ENCODE results near the gene CYB5RL.

DNA sequence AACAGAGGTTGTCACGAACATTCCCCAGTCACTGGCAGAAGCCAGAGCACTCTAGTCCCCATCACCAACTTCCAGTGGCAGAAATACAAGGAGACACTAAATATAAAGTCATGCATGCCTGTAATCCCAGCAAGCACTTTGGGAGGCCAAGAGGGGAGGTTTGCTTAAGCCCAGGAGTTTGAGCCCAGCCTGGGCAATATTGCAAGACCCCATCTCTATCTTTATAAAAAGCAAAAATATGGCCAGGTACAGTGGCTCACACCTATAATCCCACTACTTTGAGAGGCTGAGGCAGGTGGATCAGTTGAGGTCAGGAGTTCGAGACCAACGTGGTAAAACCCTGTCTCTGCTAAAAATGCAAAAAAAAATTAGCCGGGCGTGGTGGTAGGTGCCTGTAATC lies 6.4 kb downstream of the CYB5RL start:
- TF ChIP-seq NR2C2 (CRISPR knock-in tag; IDR thresholded peaks at IDR 0.05), result no peak
- TF ChIP-seq, protein P1, sequence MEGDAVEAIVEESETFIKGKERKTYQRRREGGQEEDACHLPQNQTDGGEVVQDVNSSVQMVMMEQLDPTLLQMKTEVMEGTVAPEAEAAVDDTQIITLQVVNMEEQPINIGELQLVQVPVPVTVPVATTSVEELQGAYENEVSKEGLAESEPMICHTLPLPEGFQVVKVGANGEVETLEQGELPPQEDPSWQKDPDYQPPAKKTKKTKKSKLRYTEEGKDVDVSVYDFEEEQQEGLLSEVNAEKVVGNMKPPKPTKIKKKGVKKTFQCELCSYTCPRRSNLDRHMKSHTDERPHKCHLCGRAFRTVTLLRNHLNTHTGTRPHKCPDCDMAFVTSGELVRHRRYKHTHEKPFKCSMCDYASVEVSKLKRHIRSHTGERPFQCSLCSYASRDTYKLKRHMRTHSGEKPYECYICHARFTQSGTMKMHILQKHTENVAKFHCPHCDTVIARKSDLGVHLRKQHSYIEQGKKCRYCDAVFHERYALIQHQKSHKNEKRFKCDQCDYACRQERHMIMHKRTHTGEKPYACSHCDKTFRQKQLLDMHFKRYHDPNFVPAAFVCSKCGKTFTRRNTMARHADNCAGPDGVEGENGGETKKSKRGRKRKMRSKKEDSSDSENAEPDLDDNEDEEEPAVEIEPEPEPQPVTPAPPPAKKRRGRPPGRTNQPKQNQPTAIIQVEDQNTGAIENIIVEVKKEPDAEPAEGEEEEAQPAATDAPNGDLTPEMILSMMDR (IDR thresholded peaks at IDR 0.05), result no peak
- TF ChIP-seq ZNF232 (CRISPR knock-in tag; IDR thresholded peaks at IDR 0.05), result no peak
- no peak for TF ChIP-seq MXD4 (CRISPR knock-in tag; IDR thresholded peaks at IDR 0.05; ENCODE audit: borderline replicate concordance)
- no peak for TF ChIP-seq SMAD3 (CRISPR knock-in tag; IDR thresholded peaks at IDR 0.05; ENCODE audit: borderline replicate concordance)
- TF ChIP-seq, protein P2, sequence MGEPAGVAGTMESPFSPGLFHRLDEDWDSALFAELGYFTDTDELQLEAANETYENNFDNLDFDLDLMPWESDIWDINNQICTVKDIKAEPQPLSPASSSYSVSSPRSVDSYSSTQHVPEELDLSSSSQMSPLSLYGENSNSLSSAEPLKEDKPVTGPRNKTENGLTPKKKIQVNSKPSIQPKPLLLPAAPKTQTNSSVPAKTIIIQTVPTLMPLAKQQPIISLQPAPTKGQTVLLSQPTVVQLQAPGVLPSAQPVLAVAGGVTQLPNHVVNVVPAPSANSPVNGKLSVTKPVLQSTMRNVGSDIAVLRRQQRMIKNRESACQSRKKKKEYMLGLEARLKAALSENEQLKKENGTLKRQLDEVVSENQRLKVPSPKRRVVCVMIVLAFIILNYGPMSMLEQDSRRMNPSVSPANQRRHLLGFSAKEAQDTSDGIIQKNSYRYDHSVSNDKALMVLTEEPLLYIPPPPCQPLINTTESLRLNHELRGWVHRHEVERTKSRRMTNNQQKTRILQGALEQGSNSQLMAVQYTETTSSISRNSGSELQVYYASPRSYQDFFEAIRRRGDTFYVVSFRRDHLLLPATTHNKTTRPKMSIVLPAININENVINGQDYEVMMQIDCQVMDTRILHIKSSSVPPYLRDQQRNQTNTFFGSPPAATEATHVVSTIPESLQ (CRISPR knock-in tag; IDR thresholded peaks at IDR 0.05), result no peak
- no peak for TF ChIP-seq FOXJ3 (CRISPR knock-in tag; IDR thresholded peaks at IDR 0.05; ENCODE audit: borderline replicate concordance)
- TF ChIP-seq, protein P3, sequence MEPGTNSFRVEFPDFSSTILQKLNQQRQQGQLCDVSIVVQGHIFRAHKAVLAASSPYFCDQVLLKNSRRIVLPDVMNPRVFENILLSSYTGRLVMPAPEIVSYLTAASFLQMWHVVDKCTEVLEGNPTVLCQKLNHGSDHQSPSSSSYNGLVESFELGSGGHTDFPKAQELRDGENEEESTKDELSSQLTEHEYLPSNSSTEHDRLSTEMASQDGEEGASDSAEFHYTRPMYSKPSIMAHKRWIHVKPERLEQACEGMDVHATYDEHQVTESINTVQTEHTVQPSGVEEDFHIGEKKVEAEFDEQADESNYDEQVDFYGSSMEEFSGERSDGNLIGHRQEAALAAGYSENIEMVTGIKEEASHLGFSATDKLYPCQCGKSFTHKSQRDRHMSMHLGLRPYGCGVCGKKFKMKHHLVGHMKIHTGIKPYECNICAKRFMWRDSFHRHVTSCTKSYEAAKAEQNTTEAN (CRISPR knock-in tag; IDR thresholded peaks at IDR 0.05), result no peak
- TF ChIP-seq ZNF423 (CRISPR knock-in tag; IDR thresholded peaks at IDR 0.05), result no peak
- TF ChIP-seq, protein P4, sequence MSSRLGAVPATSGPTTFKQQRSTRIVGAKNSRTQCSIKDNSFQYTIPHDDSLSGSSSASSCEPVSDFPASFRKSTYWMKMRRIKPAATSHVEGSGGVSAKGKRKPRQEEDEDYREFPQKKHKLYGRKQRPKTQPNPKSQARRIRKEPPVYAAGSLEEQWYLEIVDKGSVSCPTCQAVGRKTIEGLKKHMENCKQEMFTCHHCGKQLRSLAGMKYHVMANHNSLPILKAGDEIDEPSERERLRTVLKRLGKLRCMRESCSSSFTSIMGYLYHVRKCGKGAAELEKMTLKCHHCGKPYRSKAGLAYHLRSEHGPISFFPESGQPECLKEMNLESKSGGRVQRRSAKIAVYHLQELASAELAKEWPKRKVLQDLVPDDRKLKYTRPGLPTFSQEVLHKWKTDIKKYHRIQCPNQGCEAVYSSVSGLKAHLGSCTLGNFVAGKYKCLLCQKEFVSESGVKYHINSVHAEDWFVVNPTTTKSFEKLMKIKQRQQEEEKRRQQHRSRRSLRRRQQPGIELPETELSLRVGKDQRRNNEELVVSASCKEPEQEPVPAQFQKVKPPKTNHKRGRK (CRISPR knock-in tag; IDR thresholded peaks at IDR 0.05; ENCODE audit: borderline replicate concordance), result no peak
- no peak for TF ChIP-seq SP1 (CRISPR knock-in tag; conservative IDR thresholded peaks at IDR 0.05)
- TF ChIP-seq, protein P5, sequence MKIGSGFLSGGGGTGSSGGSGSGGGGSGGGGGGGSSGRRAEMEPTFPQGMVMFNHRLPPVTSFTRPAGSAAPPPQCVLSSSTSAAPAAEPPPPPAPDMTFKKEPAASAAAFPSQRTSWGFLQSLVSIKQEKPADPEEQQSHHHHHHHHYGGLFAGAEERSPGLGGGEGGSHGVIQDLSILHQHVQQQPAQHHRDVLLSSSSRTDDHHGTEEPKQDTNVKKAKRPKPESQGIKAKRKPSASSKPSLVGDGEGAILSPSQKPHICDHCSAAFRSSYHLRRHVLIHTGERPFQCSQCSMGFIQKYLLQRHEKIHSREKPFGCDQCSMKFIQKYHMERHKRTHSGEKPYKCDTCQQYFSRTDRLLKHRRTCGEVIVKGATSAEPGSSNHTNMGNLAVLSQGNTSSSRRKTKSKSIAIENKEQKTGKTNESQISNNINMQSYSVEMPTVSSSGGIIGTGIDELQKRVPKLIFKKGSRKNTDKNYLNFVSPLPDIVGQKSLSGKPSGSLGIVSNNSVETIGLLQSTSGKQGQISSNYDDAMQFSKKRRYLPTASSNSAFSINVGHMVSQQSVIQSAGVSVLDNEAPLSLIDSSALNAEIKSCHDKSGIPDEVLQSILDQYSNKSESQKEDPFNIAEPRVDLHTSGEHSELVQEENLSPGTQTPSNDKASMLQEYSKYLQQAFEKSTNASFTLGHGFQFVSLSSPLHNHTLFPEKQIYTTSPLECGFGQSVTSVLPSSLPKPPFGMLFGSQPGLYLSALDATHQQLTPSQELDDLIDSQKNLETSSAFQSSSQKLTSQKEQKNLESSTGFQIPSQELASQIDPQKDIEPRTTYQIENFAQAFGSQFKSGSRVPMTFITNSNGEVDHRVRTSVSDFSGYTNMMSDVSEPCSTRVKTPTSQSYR (CRISPR knock-in tag; IDR thresholded peaks at IDR 0.05), result no peak

All from WTC11 (cell line).